GM21528 (cell line): ENCODE data around the gene OR2B2.
A peak's percentile ranks its signal among the peaks of the same experiment; 100 is the strongest.

Source experiments
- ATAC-seq: cut with Tn5 transposase; IDR thresholded peaks from one replicate; pipeline ENCODE4 v1.9.1; 2021; ENCODE audit warnings: mild to moderate bottlenecking, moderate library complexity; ENCODE audit not compliant: unreplicated experiment, low FRiP score

The OR2B2 gene

DNA sequence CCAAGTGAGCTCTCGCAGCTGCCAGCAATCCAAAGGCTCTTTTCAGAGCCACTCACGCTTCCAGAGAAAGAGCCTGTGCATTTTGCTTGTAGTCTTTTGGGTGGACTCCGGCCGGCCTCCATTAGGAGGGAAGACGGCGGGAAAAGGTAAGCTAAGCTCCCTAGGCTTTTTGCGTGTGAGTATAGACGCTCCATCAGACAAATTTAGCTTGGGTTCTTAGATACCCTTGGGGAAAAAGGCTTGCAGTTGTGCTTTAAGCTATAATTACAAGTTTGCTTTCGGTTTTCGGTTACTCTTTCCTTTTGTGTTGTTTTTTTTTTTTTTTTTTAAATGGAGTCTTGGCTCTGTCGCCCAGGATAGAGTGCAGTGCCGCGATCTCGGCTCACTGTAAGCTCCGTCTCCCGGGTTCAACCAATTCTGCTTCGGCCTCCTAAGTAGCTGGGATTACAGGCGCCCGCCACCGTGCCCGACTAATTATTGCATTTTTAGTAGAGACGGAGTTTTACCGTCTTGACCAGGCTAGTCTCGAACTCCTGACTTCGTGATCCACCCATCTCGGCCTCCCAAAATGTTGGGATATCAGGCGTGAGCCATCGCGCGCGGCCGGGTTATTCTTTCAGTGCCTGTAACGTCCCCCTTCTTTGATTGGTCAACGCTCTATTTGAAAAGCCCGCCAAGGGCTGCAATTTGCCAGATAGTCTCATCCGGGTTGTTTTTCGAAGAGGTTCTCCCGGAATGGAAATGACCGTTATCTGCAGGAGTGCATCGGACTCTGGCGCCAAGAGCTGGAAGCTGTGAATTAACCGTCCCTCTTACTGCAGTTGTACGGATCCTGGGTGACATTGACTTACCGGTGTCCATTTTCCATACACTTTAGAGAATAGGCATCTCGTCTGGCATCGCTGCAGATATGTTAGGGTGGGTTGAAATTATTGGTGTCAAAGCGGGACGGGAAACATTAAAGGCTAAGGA, 18.1 kb downstream of the OR2B2 start:
- ATAC-seq: no peak

DNA sequence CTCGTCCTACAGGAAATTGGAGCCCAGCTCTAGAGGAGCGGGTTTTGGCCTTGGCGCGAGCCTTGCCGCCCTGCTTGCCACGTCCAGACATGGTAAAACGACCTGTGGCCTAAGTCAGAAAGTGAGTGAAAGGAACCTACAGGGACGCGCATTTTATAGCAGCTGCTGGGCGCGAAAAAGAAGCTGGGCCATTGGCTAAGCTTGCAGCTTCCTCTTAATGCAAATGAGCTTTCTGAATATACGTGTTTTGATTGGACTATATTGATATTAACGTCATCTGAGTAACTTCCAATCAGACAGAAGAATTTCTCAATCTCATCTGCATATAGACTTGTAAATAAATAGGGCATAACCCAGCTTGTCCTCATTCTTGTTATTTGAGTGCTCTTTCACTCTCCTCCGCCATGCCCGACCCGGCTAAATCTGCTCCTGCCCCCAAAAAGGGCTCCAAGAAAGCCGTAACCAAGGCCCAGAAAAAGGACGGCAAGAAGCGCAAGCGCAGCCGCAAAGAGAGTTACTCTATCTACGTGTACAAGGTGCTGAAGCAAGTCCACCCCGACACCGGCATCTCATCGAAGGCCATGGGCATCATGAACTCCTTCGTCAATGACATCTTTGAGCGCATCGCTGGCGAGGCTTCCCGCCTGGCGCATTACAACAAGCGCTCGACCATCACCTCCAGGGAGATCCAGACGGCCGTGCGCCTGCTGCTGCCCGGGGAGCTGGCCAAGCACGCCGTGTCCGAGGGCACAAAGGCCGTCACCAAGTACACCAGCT, 18.9 kb downstream of the OR2B2 start:
- peak; percentile 50 for ATAC-seq

DNA sequence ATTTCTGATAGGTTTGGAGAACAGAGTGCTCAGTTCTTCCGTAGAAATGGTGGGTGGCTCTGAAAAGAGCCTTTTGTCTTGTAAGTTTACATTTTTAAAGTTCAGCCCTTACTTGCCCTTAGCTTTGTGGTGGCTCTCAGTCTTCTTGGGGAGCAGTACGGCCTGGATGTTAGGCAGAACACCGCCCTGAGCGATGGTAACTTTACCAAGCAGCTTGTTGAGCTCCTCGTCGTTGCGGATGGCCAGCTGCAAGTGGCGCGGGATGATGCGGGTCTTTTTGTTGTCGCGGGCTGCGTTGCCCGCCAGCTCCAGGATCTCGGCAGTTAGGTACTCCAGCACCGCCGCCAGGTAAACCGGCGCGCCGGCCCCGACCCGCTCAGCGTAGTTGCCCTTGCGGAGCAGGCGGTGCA, 19.5 kb downstream of the OR2B2 start:
- ATAC-seq: no peak

DNA sequence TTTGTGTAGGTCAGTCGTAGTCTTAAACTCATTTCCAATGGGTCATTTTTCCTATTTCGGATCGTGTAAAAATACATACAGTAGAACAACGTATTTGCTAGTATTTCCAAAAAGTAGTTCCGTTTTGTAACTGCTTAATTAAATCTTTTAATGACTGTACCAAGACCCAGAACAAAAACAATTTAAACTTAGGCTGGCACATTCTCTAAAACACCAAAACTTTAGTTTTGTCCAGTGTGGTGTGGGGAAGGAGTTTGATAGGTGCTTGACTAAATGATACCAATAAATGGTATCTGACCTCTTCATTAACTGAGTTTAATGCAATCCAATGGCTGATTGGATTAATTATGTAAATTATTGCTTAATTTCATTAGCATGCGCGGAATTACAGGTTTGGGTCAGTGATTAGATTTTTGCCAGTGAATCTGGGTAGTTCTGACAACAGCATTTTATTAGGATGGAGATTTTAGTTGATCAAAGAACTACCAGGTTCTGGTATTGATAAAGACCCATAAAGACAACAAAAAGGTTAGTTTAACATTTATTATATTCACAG, 20.8 kb downstream of the OR2B2 start:
- ATAC-seq: no peak

DNA sequence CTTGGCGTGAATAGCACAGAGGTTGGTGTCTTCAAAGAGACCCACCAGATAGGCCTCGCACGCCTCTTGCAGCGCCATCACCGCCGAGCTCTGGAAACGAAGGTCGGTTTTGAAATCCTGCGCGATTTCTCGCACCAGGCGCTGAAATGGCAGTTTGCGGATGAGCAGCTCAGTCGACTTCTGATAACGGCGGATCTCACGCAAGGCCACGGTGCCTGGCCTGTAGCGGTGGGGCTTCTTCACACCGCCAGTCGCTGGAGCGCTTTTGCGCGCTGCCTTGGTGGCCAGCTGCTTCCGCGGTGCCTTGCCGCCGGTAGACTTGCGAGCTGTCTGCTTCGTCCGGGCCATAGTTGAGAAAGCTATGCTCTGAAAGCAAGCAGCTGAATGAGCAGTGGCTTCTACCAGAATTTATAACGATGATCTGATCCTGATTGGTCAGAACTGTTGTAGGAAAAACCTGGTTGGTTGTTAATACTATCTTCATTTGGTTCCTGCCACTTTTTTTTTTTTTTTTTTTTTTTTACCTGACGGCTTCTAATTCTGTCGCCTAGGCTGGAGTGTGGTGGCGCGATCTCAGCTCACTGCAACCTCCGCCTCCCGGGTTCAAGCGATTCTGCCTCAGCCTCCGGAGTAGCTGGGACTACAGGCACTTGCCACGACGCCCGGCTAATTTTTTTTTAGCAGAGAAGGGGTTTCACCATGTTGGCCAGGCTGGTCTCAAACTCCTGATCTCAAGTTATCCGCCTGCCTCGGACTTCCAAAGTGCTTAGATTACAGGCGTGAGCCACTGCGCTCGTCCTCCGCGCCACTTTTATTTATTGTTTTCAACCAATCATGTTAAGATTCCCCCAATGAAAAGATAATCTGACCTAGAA, 21.5 kb downstream of the OR2B2 start:
- ATAC-seq: peak; percentile 53

DNA sequence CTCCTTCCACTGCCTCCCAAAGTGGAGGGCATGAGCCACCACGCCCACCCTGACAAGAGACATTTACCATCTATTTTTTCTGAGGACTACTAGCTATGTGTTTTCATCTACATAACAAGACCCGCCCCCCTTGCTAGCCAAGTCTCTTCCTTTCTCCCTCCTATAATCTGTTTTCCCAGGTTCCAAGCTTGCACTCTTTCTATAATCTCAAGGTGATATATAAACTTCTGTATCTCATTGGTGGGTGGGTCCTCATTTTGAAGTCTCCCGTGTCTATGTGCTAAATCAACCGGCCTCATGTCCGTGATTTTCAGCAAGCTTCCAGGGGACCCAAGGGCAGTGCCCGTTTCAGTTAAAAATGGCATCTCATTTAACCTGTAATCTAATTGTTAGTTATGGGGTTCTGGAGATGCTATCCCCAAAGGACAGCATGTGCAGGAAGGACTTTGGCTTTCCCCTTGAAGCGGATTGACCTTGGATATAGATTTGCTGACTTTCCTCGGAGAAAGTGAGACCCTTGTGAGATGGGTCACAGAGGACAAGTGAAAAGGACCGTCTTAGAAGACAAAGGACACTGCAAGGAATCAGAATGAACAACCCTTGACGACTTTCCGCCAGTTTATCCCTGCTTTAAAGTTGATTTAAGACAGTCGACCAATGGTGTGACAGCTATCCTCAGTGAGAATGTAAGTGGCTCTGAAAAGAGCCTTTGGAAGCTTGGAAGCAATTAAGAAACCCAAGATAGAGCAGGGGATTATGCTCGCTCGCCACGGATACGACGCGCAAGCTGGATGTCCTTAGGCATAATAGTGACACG, 22.4 kb downstream of the OR2B2 start:
- no peak for ATAC-seq

DNA sequence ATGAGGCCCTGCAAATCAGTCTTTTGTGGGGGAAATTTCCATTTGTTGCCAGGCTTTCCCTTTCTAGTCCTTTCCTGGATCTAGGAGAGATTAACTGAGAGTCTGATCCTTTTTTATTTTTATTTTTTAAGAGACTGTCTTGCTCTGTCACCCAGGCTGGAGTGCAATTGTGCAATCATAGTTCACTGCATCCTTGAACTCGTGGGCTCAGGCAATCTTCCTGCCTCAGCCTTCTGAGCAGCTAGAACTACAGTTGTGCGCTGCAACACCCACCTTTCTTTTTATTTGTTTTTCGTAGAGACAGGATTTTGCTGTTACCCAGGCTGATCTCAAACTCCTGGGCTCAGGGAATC, 22.9 kb downstream of the OR2B2 start:
- no peak for ATAC-seq

DNA sequence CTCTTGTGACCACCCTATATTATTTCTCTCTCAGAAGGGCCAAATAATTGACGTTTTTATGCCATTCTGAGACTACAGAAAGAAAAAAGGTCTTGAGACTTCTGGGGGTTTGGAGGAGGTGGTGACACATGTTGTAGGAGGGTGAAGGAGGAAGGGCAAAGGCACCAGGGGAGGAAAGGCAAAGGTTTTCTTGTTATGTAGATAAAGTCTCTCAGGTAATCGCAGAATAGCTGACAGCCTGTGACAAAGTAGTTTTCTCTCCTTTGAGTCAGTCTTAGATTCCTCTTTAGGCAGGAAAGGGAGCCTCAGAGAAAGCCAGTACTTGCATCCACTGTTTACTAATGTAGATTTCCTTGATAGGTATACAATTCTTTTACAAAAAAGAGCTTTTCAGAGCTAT, 23.6 kb downstream of the OR2B2 start:
- no peak for ATAC-seq

DNA sequence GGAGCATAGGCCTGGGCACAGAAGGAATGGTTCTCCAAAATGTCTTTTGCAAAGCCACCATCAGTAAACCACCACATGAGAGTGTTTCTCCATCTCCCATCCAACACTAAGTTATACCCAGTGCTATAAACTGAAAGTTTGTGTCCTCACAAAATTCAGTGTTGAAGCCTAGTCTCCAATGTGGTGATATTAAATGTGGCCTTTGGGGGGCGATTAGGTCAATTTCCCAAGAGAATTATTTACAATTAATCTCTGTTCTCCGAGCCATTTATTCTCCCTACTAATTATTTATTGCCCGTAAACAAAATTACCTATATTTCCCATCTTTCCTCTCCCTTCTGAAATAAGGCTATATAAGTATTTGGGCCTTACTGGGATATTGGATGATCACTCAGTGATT, 26.1 kb downstream of the OR2B2 start:
- ATAC-seq: no peak

DNA sequence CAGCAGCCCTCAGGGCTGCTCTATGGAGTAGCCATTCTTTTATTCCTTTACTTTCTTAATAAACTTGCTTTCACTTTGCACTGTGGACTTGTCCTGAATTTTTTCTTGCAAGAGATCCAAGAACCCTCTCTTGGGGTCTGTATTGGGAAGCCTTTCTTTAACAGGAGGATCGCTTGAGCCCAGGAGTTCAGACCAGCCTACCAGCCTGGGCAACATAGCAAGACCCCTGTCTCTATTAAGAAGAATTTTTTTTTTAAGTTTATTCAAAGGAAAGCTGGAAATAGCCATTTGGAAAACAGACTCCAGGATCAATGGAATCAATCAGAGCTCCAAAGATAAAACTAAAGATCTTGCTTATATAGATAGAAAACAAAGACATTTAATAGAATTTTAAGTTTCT, 29.1 kb downstream of the OR2B2 start:
- no peak for ATAC-seq

DNA sequence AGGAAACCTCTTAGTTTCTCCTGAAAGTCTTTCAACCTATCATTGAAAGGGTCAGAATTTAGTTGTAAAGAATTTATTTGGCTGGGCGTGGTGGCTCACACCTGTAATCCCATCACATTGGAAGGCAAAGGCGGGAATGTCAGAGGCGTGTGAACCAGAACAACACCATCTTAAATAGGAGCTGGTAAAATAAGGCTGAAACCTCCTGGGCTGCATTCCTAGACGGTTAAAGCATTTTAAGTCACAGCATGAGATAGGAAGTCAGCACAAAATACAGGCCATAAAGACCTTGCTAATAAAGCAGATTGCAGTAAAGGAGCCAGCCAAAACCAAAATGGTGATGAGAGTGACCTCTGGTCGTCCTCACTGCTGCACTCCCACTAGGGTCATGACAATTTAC, 29.6 kb downstream of the OR2B2 start:
- no peak for ATAC-seq

DNA sequence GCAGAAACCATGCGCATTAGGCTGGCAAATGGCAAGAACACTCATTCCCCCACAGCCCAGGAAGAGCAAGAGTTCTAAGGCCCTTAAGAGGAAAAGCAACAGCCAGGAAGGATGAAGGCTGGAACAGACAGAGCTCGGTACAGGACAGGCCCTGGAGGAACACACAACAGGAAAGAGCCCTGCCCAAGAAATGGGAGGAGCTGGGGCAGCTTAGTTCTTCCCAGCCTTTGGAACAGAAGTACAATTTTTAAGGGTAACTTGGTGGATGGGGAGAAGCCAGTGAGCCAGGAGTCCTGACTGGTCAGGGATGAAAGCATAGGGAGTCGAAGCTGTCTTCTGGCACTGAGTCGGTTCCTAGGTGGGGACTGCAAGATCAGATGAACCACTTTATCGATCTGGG, 32.4 kb downstream of the OR2B2 start:
- ATAC-seq: no peak

DNA sequence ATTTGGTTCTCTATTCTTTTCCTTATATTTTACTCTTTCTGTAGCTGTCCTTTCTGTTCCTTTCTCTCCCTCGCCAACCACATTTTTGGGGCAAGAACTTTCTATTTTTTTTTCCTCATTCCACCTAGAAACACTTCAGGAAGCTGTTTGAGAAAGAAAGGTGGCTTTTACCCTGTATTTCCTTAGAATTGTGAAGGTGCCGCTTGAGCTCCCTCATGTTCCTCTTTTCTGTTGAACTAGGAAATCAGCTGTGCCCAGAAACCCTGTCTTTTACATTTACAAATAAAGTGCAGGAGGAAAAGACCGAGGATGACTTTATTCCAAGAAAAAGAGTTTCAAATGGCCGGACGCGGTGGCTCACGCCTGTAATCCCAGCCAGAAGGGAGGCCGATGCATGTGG, 38.2 kb downstream of the OR2B2 start:
- ATAC-seq: no peak

DNA sequence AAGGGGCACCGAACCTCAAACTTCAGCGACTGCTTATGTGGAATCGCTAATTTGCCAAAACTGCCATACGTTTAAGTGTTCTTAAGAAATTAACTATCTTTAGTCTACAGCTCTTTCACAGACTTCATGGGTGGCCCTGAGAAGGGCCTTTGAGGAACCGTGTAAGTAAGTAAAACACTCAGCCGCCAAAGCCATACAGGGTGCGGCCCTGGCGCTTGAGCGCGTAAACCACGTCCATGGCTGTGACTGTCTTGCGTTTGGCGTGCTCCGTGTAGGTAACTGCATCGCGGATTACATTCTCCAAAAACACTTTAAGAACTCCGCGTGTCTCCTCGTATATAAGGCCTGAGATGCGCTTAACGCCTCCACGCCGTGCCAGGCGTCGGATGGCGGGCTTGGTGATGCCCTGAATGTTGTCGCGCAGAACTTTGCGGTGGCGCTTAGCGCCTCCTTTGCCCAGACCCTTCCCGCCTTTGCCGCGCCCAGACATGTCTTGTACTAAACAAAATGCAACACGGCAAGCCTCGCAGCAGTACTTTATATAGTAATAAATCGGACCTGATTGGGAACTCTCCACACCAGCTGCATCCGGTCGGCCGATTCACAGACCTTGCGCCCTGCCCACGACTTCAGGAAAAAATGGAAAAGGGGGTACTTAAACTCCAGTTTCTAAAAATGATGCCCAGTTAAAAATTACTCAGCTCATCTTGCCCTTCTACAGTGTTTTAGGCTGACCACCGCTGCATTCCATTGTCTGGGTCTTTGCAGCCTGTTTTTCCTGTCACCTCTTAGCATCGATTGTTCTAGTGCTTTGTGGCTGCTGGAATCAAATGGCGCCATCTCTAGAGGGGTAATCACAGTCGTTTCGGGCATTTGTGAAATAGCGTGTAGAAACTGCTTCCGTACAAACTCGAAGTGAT, 38.9 kb downstream of the OR2B2 start:
- peak; percentile 38 for ATAC-seq

DNA sequence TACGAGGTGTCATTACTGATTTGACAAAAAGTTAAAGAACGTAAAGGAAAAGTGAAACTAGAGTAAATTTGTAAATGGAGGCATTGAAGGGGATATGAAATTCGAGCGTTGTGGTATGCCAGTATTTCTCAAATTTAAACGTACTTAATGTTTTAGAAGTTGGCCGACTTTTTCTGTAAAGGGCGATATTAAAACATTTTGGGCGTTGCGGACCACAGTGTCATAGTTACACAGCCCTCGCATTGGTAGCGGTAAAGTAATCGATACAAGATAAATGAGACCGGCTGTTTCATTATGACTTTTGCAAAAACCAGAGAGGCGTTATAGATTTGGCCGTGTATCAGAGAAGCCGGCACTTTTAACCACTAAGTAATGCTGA, 39.6 kb downstream of the OR2B2 start:
- peak; percentile 13 for ATAC-seq

DNA sequence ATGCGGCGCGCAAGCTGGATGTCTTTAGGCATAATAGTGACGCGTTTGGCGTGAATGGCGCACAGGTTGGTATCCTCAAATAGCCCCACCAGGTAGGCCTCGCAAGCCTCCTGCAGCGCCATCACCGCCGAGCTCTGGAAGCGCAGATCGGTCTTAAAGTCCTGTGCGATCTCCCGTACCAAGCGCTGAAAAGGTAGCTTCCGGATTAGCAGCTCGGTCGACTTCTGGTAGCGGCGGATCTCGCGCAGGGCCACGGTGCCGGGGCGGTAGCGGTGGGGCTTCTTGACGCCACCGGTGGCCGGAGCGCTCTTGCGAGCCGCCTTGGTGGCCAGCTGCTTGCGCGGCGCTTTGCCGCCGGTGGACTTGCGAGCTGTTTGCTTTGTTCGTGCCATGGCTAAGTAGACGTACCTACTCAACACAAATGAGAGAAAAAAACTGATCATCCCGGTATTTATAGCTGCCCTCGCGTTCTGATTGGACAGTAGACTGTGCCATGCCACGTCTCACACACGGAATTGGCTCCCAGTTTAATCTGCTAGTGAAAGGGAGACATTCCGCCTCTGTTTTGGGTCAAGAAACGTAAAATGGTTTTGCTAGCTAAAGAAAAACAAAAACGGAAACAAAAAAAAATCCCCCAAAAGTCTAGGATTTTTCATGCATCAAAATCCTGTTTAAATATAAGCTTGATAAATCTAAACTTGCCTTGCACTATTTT, 40.1 kb downstream of the OR2B2 start:
- ATAC-seq: peak; percentile 63

DNA sequence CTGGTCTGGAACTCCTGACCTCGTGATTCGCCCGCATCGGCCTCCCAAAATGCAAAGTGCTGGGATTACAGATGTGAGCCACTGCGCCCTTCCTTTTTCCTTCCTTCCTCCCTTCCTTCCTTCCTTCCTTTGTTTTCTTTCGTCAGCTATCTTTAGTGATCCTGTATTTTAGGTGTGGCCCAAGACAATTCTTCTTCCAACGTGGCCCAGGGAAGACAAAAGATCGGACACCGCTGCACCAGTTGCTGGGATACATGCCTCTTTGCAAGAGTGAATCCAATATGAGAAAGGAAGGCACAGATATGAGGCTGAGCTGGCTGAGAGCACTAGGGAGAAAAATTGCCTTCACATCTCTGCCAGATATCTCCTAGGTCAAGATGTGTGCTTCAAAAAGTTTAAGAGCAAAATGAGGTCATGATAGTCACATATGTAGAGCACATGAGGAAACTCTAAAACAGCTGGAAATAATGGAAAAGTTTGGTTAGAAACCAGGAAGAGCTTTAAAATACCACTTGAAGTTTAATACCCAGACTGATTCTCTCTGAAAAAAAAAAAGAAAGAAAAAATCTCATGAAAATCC, 41.8 kb downstream of the OR2B2 start:
- ATAC-seq: no peak

DNA sequence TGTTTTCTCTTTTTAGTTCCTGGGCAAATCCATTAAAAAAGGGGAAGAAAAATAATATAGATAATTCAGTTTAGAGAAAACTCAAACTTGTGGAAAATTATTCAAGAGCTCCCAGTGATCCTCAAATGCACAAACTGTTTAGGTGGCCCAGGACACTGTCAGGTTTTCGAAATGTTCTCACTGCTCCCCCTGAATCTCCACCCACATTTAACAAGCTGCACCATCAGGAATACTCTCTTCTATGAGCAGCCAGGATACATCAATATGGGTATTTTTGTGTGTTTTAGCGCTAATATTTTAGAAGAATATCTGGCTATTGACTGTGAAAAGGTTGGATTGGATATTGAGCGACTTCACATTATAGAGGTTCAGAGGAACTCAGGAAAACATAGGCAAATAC, 43.9 kb downstream of the OR2B2 start:
- no peak for ATAC-seq
